Adrenal gland (tissue), 12 donors: ENCODE results near the gene PIK3CG. TPM values are rescaled to one million over a fixed set of nuclear protein-coding genes. Genes with fewer than 3 reads are reported as not detected.

Experiments
- DNase-seq, 7 donors: peaks; one replicate each; pipeline ENCODE4 v3.0.0-alpha.2; 2019 to 2020
- H3K27ac ChIP-seq, 5 donors: fragments of 200-600 bp; sonication (generic) in 4 of 5; 1 replicate in 3 of 5; 2 replicates in 2 of 5; pipeline versions ENCODE4 v1.5.1 to v1.8.0; 2016 to 2020; ENCODE audit warnings: mild to moderate bottlenecking in 1 of 5
- H3K27me3 ChIP-seq: fragments of 200-600 bp; 2 replicates; pipeline ENCODE4 v1.8.0; 2021
- H3K36me3 ChIP-seq, 2 donors: fragments of 200-600 bp; replicated peaks in 1 of 2; 1 replicate in 1 of 2; 2 replicates in 1 of 2; pipeline versions ENCODE4 v1.5.1 to v1.8.0; 2018 to 2022
- H3K4me1 ChIP-seq, 2 donors: fragments of 200-600 bp; replicated peaks in 1 of 2; 1 replicate in 1 of 2; 2 replicates in 1 of 2; pipeline versions ENCODE4 v1.5.1 to v1.8.0; 2018 to 2021
- H3K4me3 ChIP-seq, 4 donors: fragments of 200-600 bp; sonication (generic) in 3 of 4; one replicate each; pipeline ENCODE4 v1.5.1; 2016 to 2018
- H3K9me3 ChIP-seq, 3 donors: fragments of 200-600 bp; sonication (generic) in 1 of 3; replicated peaks in 1 of 3; 1 replicate in 2 of 3; 2 replicates in 1 of 3; pipeline versions ENCODE4 v1.5.1 to v1.8.0; 2016 to 2021
- POLR2A ChIP-seq, 2 donors: fragments of 450-650 bp; IDR thresholded peaks; one replicate each; pipeline ENCODE4 v1.6.1; 2017; ENCODE audit warnings: antibody characterized with exemption in 2 of 2, mild to moderate bottlenecking in 2 of 2, moderate library complexity in 1 of 2
- WGBS, 4 donors: extraction: QIAGEN DNeasy Blood & Tissue Kit in 2 of 4; methylation state at CpG; one replicate each; pipeline versions ENCODE4 v1.1.5 to v1.1.7; 2013 to 2017; 5-methylcytosine and 5-hydroxymethylcytosine counted together
- intact Hi-C, 2 donors: fragments of 100-400 bp; cut with DNase I; formaldehyde crosslinking; loops; one replicate each; pipeline versions ENCODE4 v1.14.1 to v1.15.0; 2022 to 2023
- polyA plus RNA-seq, 3 donors: library from polyadenylated mRNA; stranded (reverse); fragments of 200-250 nt in 2 of 3; fragments of 350-450 nt in 1 of 3; fragmentation: Illumina TruSeq in 1 of 3; extraction: RNeasy Lipid Tissue Mini Kit (QIAGEN cat#74804) in 1 of 3; gene quantifications; one replicate each; pipeline ENCODE4 v1.2.3, GENCODE V29; 2013 to 2014
- total RNA-seq, 9 donors: library from RNA; depleted of rRNA in 4 of 9; stranded (reverse); fragments of >200 nt in 4 of 9; fragments of 120-200 nt in 1 of 9; fragmentation: NEBNext Ultra II Directional in 1 of 9; extraction: Animal tissue kit (Norgen Biotek cat#: 25700) in 1 of 9; gene quantifications; one replicate each; pipeline versions ENCODE4 v1.1.0 to v1.2.4, GENCODE V29; 2013 to 2023
- TF ChIP-seq, protein P1 (sequence below), 6 experiments: fragments of 450-650 bp in 4 of 6; fragments of 200-600 bp in 2 of 6; sonication (generic) in 1 of 6; IDR thresholded peaks; 1 replicate in 5 of 6; 2 replicates in 1 of 6; pipeline versions ENCODE4 v1.5.1 to v1.8.0; 2016 to 2021; ENCODE audit warnings: antibody characterized with exemption in 6 of 6, mild to moderate bottlenecking in 2 of 6, moderate library complexity in 1 of 6
- donor health status: healthy with polysubstance abuse.
- donor health status: Bipolar disorder and iron deficiency.
- donor health status: DM: yes; HTN: yes; CAD: no.
- donor health status: DM: no; HTN: no; CAD: no.
- donor health status: DM: no; HTN: no; CAD: no.
- donor health status: DM: yes; HTN: yes; CAD: no.

Gene PIK3CG
- total and polyA plus RNA-seq, 12 donors, result 0.13 to 11.9 (median 4.1) TPM

GRCh38 chr7:106888204-106888603 lies 23.1 kb downstream of the PIK3CG start:
- no peak overlapping the region for H3K4me3 ChIP-seq
- intact Hi-C loops, result no loop called here
- no peak for DNase-seq
- H3K4me1 ChIP-seq, result no peaks in the 10 kb centered on the region
- TF ChIP-seq, protein P1, sequence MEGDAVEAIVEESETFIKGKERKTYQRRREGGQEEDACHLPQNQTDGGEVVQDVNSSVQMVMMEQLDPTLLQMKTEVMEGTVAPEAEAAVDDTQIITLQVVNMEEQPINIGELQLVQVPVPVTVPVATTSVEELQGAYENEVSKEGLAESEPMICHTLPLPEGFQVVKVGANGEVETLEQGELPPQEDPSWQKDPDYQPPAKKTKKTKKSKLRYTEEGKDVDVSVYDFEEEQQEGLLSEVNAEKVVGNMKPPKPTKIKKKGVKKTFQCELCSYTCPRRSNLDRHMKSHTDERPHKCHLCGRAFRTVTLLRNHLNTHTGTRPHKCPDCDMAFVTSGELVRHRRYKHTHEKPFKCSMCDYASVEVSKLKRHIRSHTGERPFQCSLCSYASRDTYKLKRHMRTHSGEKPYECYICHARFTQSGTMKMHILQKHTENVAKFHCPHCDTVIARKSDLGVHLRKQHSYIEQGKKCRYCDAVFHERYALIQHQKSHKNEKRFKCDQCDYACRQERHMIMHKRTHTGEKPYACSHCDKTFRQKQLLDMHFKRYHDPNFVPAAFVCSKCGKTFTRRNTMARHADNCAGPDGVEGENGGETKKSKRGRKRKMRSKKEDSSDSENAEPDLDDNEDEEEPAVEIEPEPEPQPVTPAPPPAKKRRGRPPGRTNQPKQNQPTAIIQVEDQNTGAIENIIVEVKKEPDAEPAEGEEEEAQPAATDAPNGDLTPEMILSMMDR (IDR thresholded peaks at IDR 0.05), result no peak
- TF ChIP-seq POLR2A (IDR thresholded peaks at IDR 0.05), result no peak
- H3K27ac ChIP-seq, result no peak overlapping the region
- no peaks in the 10 kb centered on the region for H3K9me3 ChIP-seq
- H3K36me3 ChIP-seq, result no peaks in the 10 kb centered on the region
- no peaks in the 10 kb centered on the region for H3K27me3 ChIP-seq
- WGBS, 4 donors, result 86 to 95% (median 88%) methylated on average over 5 of the region's 5 CpGs

- TF ChIP-seq POLR2A (IDR thresholded peaks at IDR 0.05), result no peak
- TF ChIP-seq, protein P1 (IDR thresholded peaks at IDR 0.05), result no peak
- WGBS, 4 donors, result 88 to 97% (median 92%) methylated on average over 2 of the region's 2 CpGs
- intact Hi-C loops, result no loop called here
Observed at GRCh38 chr7:106890952-106891351, 25.9 kb downstream of the PIK3CG start.

DNA sequence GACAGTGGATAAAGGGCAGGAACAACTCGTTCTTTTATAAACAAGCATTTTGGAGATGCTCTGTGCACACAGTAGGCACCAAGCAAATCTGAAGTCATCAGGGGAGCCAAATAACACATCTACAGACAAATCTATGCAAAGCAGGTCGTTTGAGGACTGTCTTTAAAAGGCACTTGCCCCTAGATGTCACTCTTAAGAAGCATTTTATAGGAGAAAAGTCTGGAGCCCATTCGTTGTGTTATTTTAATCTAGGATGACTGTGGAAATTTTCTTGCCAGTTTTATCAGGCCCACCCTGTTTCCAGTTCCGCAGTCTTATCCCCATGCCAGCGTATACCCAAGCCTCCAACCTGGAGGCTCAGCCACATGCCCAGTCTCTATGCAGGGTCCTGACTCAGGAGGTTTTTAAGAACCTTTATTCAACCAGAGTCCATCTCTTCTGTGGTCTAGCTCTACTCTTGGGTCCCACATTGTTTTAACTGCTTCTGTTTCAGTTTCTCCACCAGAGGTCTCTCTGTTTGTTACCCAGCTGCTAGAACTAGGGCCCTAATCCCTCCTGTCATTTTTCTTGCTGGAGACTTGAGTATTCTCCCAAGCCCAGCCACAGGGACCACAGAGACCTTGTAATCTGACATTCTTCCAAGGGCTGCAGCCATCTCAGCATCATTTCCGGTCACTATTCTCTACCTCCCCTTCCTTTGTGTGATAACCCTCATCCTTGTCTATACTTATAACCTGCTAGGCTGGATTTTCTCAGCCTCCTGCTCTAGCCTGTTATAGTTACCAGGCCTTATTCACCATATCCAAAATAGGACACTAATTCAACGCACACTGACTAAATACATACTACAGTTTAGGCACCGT lies 26.7 kb downstream of the PIK3CG start:
- Histone ChIP-seq H3K9me3 (no peaks in the 10 kb centered on the region), H3K4me3 (no peak overlapping the region), H3K27ac (no peak overlapping the region), H3K27me3 (no peaks in the 10 kb centered on the region), H3K36me3 (no peaks in the 10 kb centered on the region), H3K4me1 (no peaks in the 10 kb centered on the region)
- TF ChIP-seq POLR2A (IDR thresholded peaks at IDR 0.05), result no peak
- TF ChIP-seq, protein P1 (IDR thresholded peaks at IDR 0.05), result no peak
- WGBS, 4 donors, result 74 to 85% (median 77%) methylated on average over 8 of the region's 8 CpGs
- intact Hi-C loops, result no loop called here
- no peak for DNase-seq

More at GRCh38 chr7:106890952-106891351, 25.9 kb downstream of the PIK3CG start:
- DNase-seq, result no peak
- Histone ChIP-seq H3K9me3 (no peaks in the 10 kb centered on the region), H3K4me1 (no peaks in the 10 kb centered on the region), H3K36me3 (no peaks in the 10 kb centered on the region), H3K27me3 (no peaks in the 10 kb centered on the region), H3K4me3 (no peak overlapping the region), H3K27ac (no peak overlapping the region)

GRCh38 chr7:106893591-106893990 lies 28.5 kb downstream of the PIK3CG start:
- no peaks in the 10 kb centered on the region for H3K27me3 ChIP-seq
- TF ChIP-seq, protein P1 (IDR thresholded peaks at IDR 0.05), result no peak
- TF ChIP-seq POLR2A (IDR thresholded peaks at IDR 0.05), result no peak
- H3K9me3 ChIP-seq, result no peaks in the 10 kb centered on the region
- WGBS, 4 donors, result 80 to 95% (median 84%) methylated on average over 2 of the region's 2 CpGs
- DNase-seq, result no peak
- H3K36me3 ChIP-seq, result no peaks in the 10 kb centered on the region
- H3K4me1 ChIP-seq, result no peaks in the 10 kb centered on the region
- H3K27ac ChIP-seq, result no peak overlapping the region
- intact Hi-C loops, result no loop called here
- no peak overlapping the region for H3K4me3 ChIP-seq
